Neural cell (in vitro differentiated cells): ENCODE measurements around the gene FOXO3. TPM values are rescaled to one million over a fixed set of nuclear protein-coding genes. Genes with fewer than 3 reads are reported as not detected.

Source experiments
- H2AFZ ChIP-seq: fragments of 200-600, 300-800 bp; sonication (generic), shearing (Covaris generic); 2 replicates; pipeline ENCODE4 v1.6.0; 2014; ENCODE audit warnings: low read depth, mild to moderate bottlenecking, antibody characterized with exemption, low read length, moderate library complexity
- H3F3A ChIP-seq: fragments of 200-600 bp; shearing (Covaris generic); 2 replicates; pipeline ENCODE4 v1.6.1; 2016; ENCODE audit warnings: mild to moderate bottlenecking, moderate library complexity, mixed read lengths, antibody characterized with exemption, low read length; ENCODE audit not compliant: insufficient read depth, poor library complexity, severe bottlenecking
- H3K27ac ChIP-seq: fragments of 200-600, 300-800 bp; sonication (generic), shearing (Covaris generic); 2 replicates; pipeline ENCODE4 v1.5.1; 2014; ENCODE audit warnings: mild to moderate bottlenecking, low read length, moderate library complexity
- H3K27me3 ChIP-seq: fragments of 300-800, 200-600 bp; sonication (generic), shearing (Covaris generic); 2 replicates; pipeline ENCODE4 v1.6.0; 2014; ENCODE audit warnings: mild to moderate bottlenecking, low read depth, low read length, moderate library complexity; ENCODE audit not compliant: insufficient read depth
- H3K36me3 ChIP-seq: fragments of 300-800, 200-600 bp; sonication (generic), shearing (Covaris generic); 2 replicates; pipeline ENCODE4 v1.5.1; 2014; ENCODE audit warnings: mild to moderate bottlenecking, antibody characterized with exemption, low read length, moderate library complexity; ENCODE audit not compliant: insufficient read depth
- H3K4me2 ChIP-seq: fragments of 300-800, 200-600 bp; sonication (generic), shearing (Covaris generic); 2 replicates; pipeline ENCODE4 v1.6.0; 2014; ENCODE audit warnings: mild to moderate bottlenecking, low read length
- H3K4me3 ChIP-seq: fragments of 300-800, 200-600 bp; sonication (generic), shearing (Covaris generic); 2 replicates; pipeline ENCODE4 v1.5.1; 2014; ENCODE audit warnings: mild to moderate bottlenecking, low read length, moderate library complexity
- H3K79me2 ChIP-seq: fragments of 200-600 bp; shearing (Covaris generic); replicated peaks from 2 replicates; pipeline ENCODE4 v1.6.0; 2014; ENCODE audit warnings: mild to moderate bottlenecking, low read length, moderate library complexity; ENCODE audit not compliant: insufficient read depth
- H3K9ac ChIP-seq: fragments of 300-800, 200-600 bp; sonication (generic), shearing (Covaris generic); 2 replicates; pipeline ENCODE4 v1.6.1; 2016; ENCODE audit warnings: mild to moderate bottlenecking, low read length, mixed read lengths
- H3K9me2 ChIP-seq: fragments of 200-600 bp; shearing (Covaris generic); 2 replicates; pipeline ENCODE4 v1.6.1; 2016; ENCODE audit warnings: mild to moderate bottlenecking, low read length, mixed read lengths; ENCODE audit not compliant: insufficient read depth
- H3K9me3 ChIP-seq: fragments of 200-600, 300-800 bp; sonication (generic), shearing (Covaris generic); 2 replicates; pipeline ENCODE4 v1.6.1; 2016; ENCODE audit warnings: mild to moderate bottlenecking, mixed run types, low read length, moderate library complexity, mixed read lengths
- H4K20me1 ChIP-seq: fragments of 200-600 bp; shearing (Covaris generic); 2 replicates; pipeline ENCODE4 v1.6.1; 2016; ENCODE audit warnings: mild to moderate bottlenecking, mixed run types; ENCODE audit not compliant: insufficient read depth
- EZH2 ChIP-seq: fragments of 200-600, 300-800 bp; shearing (Covaris generic), sonication (generic); IDR thresholded peaks from 2 replicates; pipeline ENCODE4 v1.6.1; 2014; ENCODE audit warnings: antibody characterized with exemption, low read length, borderline replicate concordance, mild to moderate bottlenecking; ENCODE audit not compliant: insufficient read depth, poor library complexity, severe bottlenecking
- MXI1 ChIP-seq: fragments of 450-650 bp; conservative IDR thresholded peaks from 2 replicates; pipeline ENCODE4 v1.6.1; 2014; ENCODE audit warnings: antibody characterized with exemption, mild to moderate bottlenecking; ENCODE audit not compliant: poor library complexity, severe bottlenecking
- POLR2AphosphoS5 ChIP-seq: IDR thresholded peaks from 2 replicates; pipeline ENCODE4 v1.6.1; 2012
- RAD21 ChIP-seq: fragments of 450-650 bp; conservative IDR thresholded peaks from 2 replicates; pipeline ENCODE4 v1.6.1; 2014; ENCODE audit warnings: antibody characterized with exemption, mild to moderate bottlenecking, moderate library complexity
- SMC3 ChIP-seq: fragments of 450-650 bp; conservative IDR thresholded peaks from 2 replicates; pipeline ENCODE4 v1.6.1; 2014; ENCODE audit warnings: antibody characterized with exemption, mild to moderate bottlenecking, moderate library complexity; ENCODE audit not compliant: poor library complexity
- TAF1 ChIP-seq: IDR thresholded peaks from 2 replicates; pipeline ENCODE4 v1.6.1; 2012; ENCODE audit warnings: low read depth
- polyA plus RNA-seq: library from polyadenylated mRNA; depleted of rRNA; stranded (reverse); fragments of >200 nt; gene quantifications from 2 replicates; pipeline ENCODE4 v1.2.3, GENCODE V29; 2014
- TF ChIP-seq, protein P1 (sequence below): fragments of 450-650 bp; IDR thresholded peaks from 2 replicates; pipeline ENCODE4 v1.5.1; 2014; ENCODE audit warnings: antibody characterized with exemption, mild to moderate bottlenecking, moderate library complexity; ENCODE audit not compliant: poor library complexity, severe bottlenecking
- TF ChIP-seq, protein P2 (sequence below): IDR thresholded peaks from 2 replicates; pipeline ENCODE4 v1.6.1; 2012; ENCODE audit warnings: borderline replicate concordance

The FOXO3 gene
- polyA plus RNA-seq, 1 donor from 2014 or later: 21.3 TPM

DNA sequence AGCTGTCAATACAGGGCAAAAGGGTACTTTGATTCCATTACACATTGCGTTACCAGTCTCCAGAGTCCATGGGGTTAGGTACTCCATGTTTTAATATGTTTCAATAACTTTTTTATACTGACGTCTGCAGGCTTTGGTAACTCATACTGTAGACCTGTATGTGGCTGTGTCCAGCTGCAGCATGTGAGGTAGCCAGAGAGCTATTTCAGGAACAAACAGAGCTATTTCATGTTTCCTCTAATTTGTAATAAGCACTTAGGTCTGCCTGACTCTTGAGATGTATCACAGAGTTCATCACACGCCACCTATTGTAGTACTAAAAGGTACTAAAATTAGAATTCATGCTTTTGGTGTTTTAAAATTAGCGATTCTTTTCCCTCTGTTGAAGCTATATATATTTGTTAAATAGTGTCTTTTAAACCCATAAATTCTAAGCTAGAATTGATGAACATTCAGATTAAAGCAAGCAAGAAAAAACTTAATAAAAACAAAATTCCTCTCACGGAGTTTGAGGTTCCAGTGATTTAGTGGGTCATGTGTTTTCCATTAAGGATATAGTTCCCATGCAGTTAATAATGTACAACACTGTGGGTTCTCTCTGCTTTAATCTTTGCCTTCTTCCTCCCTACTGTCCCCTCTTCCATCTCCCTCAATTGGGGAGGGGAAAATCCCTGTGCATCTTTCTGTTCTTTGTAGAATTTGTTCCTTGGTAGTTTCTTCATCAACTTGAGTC is 37.0 kb downstream of the FOXO3 start:
- H3F3A ChIP-seq: no peaks in the 10 kb centered on the region
- no peaks in the 10 kb centered on the region for H3K27me3 ChIP-seq
- no peaks in the 10 kb centered on the region for H3K9me3 ChIP-seq
- no peaks in the 10 kb centered on the region for H3K36me3 ChIP-seq
- no peaks in the 10 kb centered on the region for H4K20me1 ChIP-seq
- H3K4me2 ChIP-seq: no peak overlapping the region
- H2AFZ ChIP-seq: no peak overlapping the region
- peaks cover 18% of the 10 kb centered on the region for H3K79me2 ChIP-seq
- no peaks in the 10 kb centered on the region for H3K9me2 ChIP-seq
- no peak overlapping the region for H3K27ac ChIP-seq
- no peak overlapping the region for H3K4me3 ChIP-seq
- TF ChIP-seq TAF1 (no peak), POLR2AphosphoS5 (no peak), SMC3 (no peak), MXI1 (no peak), RAD21 (no peak)
- TF ChIP-seq, protein P1, sequence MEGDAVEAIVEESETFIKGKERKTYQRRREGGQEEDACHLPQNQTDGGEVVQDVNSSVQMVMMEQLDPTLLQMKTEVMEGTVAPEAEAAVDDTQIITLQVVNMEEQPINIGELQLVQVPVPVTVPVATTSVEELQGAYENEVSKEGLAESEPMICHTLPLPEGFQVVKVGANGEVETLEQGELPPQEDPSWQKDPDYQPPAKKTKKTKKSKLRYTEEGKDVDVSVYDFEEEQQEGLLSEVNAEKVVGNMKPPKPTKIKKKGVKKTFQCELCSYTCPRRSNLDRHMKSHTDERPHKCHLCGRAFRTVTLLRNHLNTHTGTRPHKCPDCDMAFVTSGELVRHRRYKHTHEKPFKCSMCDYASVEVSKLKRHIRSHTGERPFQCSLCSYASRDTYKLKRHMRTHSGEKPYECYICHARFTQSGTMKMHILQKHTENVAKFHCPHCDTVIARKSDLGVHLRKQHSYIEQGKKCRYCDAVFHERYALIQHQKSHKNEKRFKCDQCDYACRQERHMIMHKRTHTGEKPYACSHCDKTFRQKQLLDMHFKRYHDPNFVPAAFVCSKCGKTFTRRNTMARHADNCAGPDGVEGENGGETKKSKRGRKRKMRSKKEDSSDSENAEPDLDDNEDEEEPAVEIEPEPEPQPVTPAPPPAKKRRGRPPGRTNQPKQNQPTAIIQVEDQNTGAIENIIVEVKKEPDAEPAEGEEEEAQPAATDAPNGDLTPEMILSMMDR: no peak
- H3K9ac ChIP-seq: no peak overlapping the region

DNA sequence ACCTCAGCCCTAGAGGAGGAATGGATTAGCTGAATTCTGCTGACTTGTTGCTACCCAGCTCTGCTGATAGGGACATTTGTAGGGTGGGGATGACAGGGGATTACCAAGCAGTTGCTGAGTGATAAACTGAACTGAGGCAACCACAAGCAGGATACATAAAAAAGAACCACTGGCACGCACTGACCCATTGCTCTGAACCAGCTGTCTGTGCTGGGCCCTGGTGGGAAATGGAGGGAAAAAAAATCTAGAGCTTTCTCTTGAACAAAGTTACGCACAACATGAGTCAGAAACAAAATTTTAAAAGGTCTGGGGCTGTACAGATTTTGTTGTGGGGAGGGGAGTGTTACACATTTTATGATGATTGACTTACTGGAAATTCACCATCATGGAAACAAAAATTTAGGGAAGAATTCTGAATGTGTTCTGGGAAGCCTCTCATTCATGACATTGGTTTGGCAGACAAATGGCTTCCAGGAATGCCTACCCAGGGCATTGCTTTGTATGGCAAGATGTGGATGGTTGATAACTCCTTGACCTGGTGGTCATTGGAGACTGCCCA is 37.7 kb downstream of the FOXO3 start:
- H3K36me3 ChIP-seq: no peaks in the 10 kb centered on the region
- peaks cover 18% of the 10 kb centered on the region for H3K79me2 ChIP-seq
- no peak for TF ChIP-seq RAD21
- TF ChIP-seq POLR2AphosphoS5: no peak
- TF ChIP-seq, protein P1: no peak
- TF ChIP-seq, protein P2, sequence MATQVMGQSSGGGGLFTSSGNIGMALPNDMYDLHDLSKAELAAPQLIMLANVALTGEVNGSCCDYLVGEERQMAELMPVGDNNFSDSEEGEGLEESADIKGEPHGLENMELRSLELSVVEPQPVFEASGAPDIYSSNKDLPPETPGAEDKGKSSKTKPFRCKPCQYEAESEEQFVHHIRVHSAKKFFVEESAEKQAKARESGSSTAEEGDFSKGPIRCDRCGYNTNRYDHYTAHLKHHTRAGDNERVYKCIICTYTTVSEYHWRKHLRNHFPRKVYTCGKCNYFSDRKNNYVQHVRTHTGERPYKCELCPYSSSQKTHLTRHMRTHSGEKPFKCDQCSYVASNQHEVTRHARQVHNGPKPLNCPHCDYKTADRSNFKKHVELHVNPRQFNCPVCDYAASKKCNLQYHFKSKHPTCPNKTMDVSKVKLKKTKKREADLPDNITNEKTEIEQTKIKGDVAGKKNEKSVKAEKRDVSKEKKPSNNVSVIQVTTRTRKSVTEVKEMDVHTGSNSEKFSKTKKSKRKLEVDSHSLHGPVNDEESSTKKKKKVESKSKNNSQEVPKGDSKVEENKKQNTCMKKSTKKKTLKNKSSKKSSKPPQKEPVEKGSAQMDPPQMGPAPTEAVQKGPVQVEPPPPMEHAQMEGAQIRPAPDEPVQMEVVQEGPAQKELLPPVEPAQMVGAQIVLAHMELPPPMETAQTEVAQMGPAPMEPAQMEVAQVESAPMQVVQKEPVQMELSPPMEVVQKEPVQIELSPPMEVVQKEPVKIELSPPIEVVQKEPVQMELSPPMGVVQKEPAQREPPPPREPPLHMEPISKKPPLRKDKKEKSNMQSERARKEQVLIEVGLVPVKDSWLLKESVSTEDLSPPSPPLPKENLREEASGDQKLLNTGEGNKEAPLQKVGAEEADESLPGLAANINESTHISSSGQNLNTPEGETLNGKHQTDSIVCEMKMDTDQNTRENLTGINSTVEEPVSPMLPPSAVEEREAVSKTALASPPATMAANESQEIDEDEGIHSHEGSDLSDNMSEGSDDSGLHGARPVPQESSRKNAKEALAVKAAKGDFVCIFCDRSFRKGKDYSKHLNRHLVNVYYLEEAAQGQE: no peak
- no peak for TF ChIP-seq EZH2
- H3K27ac ChIP-seq: no peak overlapping the region
- H3K9me3 ChIP-seq: no peaks in the 10 kb centered on the region
- no peaks in the 10 kb centered on the region for H4K20me1 ChIP-seq
- no peaks in the 10 kb centered on the region for H3K27me3 ChIP-seq
- H2AFZ ChIP-seq: no peak overlapping the region
- no peaks in the 10 kb centered on the region for H3K9me2 ChIP-seq
- H3K9ac ChIP-seq: no peak overlapping the region
- H3K4me3 ChIP-seq: no peak overlapping the region
- H3F3A ChIP-seq: no peaks in the 10 kb centered on the region
- no peak overlapping the region for H3K4me2 ChIP-seq
